K562 (cell line): Measurements from ENCODE around the gene PGPEP1. TPM values are rescaled to one million over a fixed set of nuclear protein-coding genes. Genes with fewer than 3 reads are reported as not detected.

Source experiments
- ATAC-seq: fragments of 200-7000 bp; cut with Tn5 transposase; 3 replicates; pipeline ENCODE4 v1.9.1; 2020; ENCODE audit warnings: moderate library complexity
- BruUV-seq: library from RNA; stranded (reverse); fragments of 400-500 nt; replicated peaks from 2 replicates; lab custom pipeline; 2021; lab: Mats Ljungman, UMichigan
- CTCF ChIA-PET: fragments of 300-600 bp; formaldehyde crosslinking; extraction: SDS; loops from one replicate; lab custom pipeline; 2021; ENCODE audit warnings: low intra/inter-chr PET ratio; lab: Yijun Ruan, JAX
- POLR2A ChIA-PET: fragments of 300-600, 350-650 bp; sonication (Branson Sonifier 250); formaldehyde crosslinking; extraction: SDS; loops from one replicate; lab custom pipeline; 2021; ENCODE audit warnings: antibody characterized with exemption, inconsistent platforms; lab: Yijun Ruan, JAX
- DNase-seq, 4 experiments: peaks; one replicate each; pipeline versions ENCODE4 v3.0.0 to v3.0.0-alpha.2; 2011 to 2018; ENCODE audit warnings: low spot score in 3 of 4, mixed read lengths in 3 of 4; ENCODE audit errors: extremely low read depth in 1 of 4
- FAIRE-seq: peaks from 2 replicates; lab custom pipeline; 2011; peaks lifted over from hg19 to GRCh38; lab: Jason Lieb, UNC
- H2AFZ ChIP-seq: 2 replicates; pipeline ENCODE4 v1.6.0; 2011; ENCODE audit warnings: low read depth, low read length, control low read depth, inconsistent platforms
- H3K27ac ChIP-seq: fragments of 200-600 bp; 3 replicates; pipeline ENCODE4 v1.8.0; 2011; ENCODE audit warnings: low read depth, mild to moderate bottlenecking, control low read depth, inconsistent platforms, low read length, moderate library complexity, mixed read lengths; ENCODE audit errors: extremely low read depth
- H3K27me3 ChIP-seq, 2 experiments: fragments of 300-600 bp in 1 of 2; 2 replicates in 1 of 2; 3 replicates in 1 of 2; pipeline versions ENCODE4 v1.6.0 to v1.8.0; 2011; ENCODE audit warnings: inconsistent platforms in 2 of 2, low read length in 2 of 2, mild to moderate bottlenecking in 1 of 2, mixed read lengths in 1 of 2, moderate library complexity in 1 of 2; ENCODE audit not compliant: control insufficient read depth in 2 of 2, insufficient read depth in 2 of 2
- H3K36me3 ChIP-seq: fragments of 300-600 bp; 3 replicates; pipeline ENCODE4 v1.8.0; 2011; ENCODE audit warnings: mild to moderate bottlenecking, low read length, inconsistent platforms; ENCODE audit not compliant: control insufficient read depth, insufficient read depth
- H3K4me1 ChIP-seq, 2 experiments: fragments of 200-600 bp in 1 of 2; replicated peaks in 1 of 2; 2 replicates in 1 of 2; 3 replicates in 1 of 2; pipeline versions ENCODE4 v1.5.1 to v1.8.0; 2011; ENCODE audit warnings: inconsistent platforms in 2 of 2, low read length in 2 of 2, mild to moderate bottlenecking in 1 of 2, mixed read lengths in 1 of 2, moderate library complexity in 1 of 2; ENCODE audit not compliant: control insufficient read depth in 2 of 2, insufficient read depth in 2 of 2
- H3K4me2 ChIP-seq: 2 replicates; pipeline ENCODE4 v1.6.1; 2011; ENCODE audit warnings: low read length, control low read depth, inconsistent platforms, mixed read lengths; ENCODE audit not compliant: insufficient read depth
- H3K4me3 ChIP-seq: fragments of 200-600 bp; sonication (generic), shearing (Covaris generic); 2 replicates; pipeline ENCODE4 v1.5.1; 2016; ENCODE audit warnings: control low read depth, inconsistent platforms
- H3K79me2 ChIP-seq: fragments of 200-600 bp; 3 replicates; pipeline ENCODE4 v1.8.0; 2011; ENCODE audit warnings: low read length, inconsistent platforms; ENCODE audit not compliant: control insufficient read depth, insufficient read depth
- H3K9ac ChIP-seq, 2 experiments: 2 replicates each; pipeline versions ENCODE4 v1.6.0 to v1.6.1; 2011; ENCODE audit warnings: low read depth in 2 of 2, low read length in 2 of 2, control low read depth in 1 of 2, inconsistent platforms in 1 of 2, mild to moderate bottlenecking in 1 of 2, mixed read lengths in 1 of 2; ENCODE audit not compliant: insufficient read depth in 1 of 2
- H3K9me1 ChIP-seq: one replicate; pipeline ENCODE4 v1.6.0; 2011; ENCODE audit warnings: inconsistent platforms, mild to moderate bottlenecking, low read length, moderate library complexity; ENCODE audit not compliant: control insufficient read depth, insufficient read depth
- H3K9me3 ChIP-seq: replicated peaks from 2 replicates; pipeline ENCODE4 v1.5.1; 2011; ENCODE audit warnings: low read depth, low read length, inconsistent platforms; ENCODE audit not compliant: control insufficient read depth, insufficient read depth
- H4K20me1 ChIP-seq: replicated peaks from 2 replicates; pipeline ENCODE4 v1.6.1; 2011; ENCODE audit warnings: low read length, inconsistent platforms, mixed read lengths; ENCODE audit not compliant: control insufficient read depth, insufficient read depth
- ZKSCAN8 ChIP-seq: fragments of 200-800 bp; sonication (Bioruptor generic); IDR thresholded peaks from 2 replicates; pipeline ENCODE4 v1.6.1; 2016; ENCODE audit warnings: missing genetic modification characterization, missing compliant biosample characterization
- ZNF175 ChIP-seq: fragments of 200-800 bp; sonication (Bioruptor generic); IDR thresholded peaks from 2 replicates; pipeline ENCODE4 v1.6.1; 2016; ENCODE audit warnings: low read depth, mild to moderate bottlenecking, missing genetic modification characterization, missing compliant biosample characterization
- ZNF512 ChIP-seq: IDR thresholded peaks from 2 replicates; pipeline ENCODE4 v1.6.1; 2016; ENCODE audit warnings: missing genetic modification characterization, missing compliant biosample characterization
- ZNF717 ChIP-seq: fragments of 250-450 bp; sonication (Bioruptor Pico); IDR thresholded peaks from 2 replicates; pipeline ENCODE4 v1.5.0; 2021
- WGBS: fragments of 100-300 bp; shearing (Covaris generic); methylation state at CpG from one replicate; pipeline ENCODE4 v1.1.6; 2016; ENCODE audit warnings: low coverage, mixed read lengths; ENCODE audit not compliant: insufficient coverage; ENCODE audit errors: missing lambda C conversion rate; 5-methylcytosine and 5-hydroxymethylcytosine counted together
- in situ Hi-C: fragments of 300-500 bp; cut with MboI; formaldehyde crosslinking; loops from 4 replicates; pipeline ENCODE4 v1.15.0; 2018; ENCODE audit warnings: inconsistent platforms, mixed read lengths
- intact Hi-C: fragments of 100-400 bp; cut with micrococcal nuclease; formaldehyde crosslinking; loops from 2 replicates; pipeline ENCODE4 v1.14.2; 2022
- polyA plus RNA-seq, 8 experiments: library from polyadenylated mRNA; depleted of rRNA in 4 of 8; stranded (reverse) in 5 of 8; unstranded in 3 of 8; fragments of >200 nt; fragmentation: Nextera tagmentation in 2 of 8; fragmentation: Illumina TruSeq in 1 of 8; extraction: Ambion mirVana in 2 of 8; extraction: Trizol in 1 of 8; gene quantifications; 2 replicates each; pipeline versions ENCODE4 v1.2.1 to v1.2.3, GENCODE V29; 2011 to 2014; ENCODE audit warnings: inconsistent platforms in 1 of 8, missing spikeins in 1 of 8
- total RNA-seq, 7 experiments: library from RNA; depleted of rRNA in 6 of 7; stranded (reverse); fragments of >200 nt in 6 of 7; fragmentation: Illumina TruSeq in 2 of 7; extraction: Trizol in 2 of 7; gene quantifications; 2 replicates each; pipeline versions ENCODE4 v1.2.1 to v1.2.3, GENCODE V29; 2011 to 2021; ENCODE audit warnings: low replicate concordance in 1 of 7

PGPEP1 gene
- total and polyA plus RNA-seq, 9 of the 15 experiments (the other 6 are each of a cell fraction or from before 2014, with no cell fraction given), result 10.0 to 69.6 (median 33.5) TPM

GRCh38 chr19:18363787-18364186, 23.4 kb downstream of the PGPEP1 start:
- no peak overlapping the region for H2AFZ ChIP-seq
- no peaks in the 10 kb centered on the region for H3K9me3 ChIP-seq
- H3K79me2 ChIP-seq, result peaks cover 10% of the 10 kb centered on the region; the same call in 2 of the 3 replicates
- no TSS peak for BruUV-seq
- H3K27me3 ChIP-seq, result no peaks in the 10 kb centered on the region
- ATAC-seq (no peak), DNase-seq (no peak), FAIRE-seq (no peak)
- H3K4me2 ChIP-seq, result no peak overlapping the region
- ChIA-PET CTCF (no interaction called here), POLR2A (interaction anchor here (0.7 to 13.9 kb wide), 5 partner anchors 9 to 144 kb away, joined by 3 to 207 read pairs (median 4); partner anchors contain the start of gene GDF15)
- H3K36me3 ChIP-seq, result peaks cover 71% of the 10 kb centered on the region; the same call in 2 of the 3 replicates
- peak overlapping the region; percentile 84 to 86; a peak in 3 of 4 replicates for H3K9ac ChIP-seq
- no peaks in the 10 kb centered on the region for H4K20me1 ChIP-seq
- intact Hi-C loops (loop anchor here (2.0 kb wide), 1 partner anchor 23 kb away; the partner anchor contains the start of gene GDF15), in situ Hi-C loops (no loop called here)
- WGBS, result 71% methylated on average over 6 of the region's 6 CpGs
- no peak overlapping the region for H3K4me3 ChIP-seq
- H3K27ac ChIP-seq, result peak overlapping the region; percentile 99; the same call in 2 of the 3 replicates
- no peaks in the 10 kb centered on the region for H3K9me1 ChIP-seq
- peaks cover 43 to 47% of the 10 kb centered on the region in 2 experiments for H3K4me1 ChIP-seq
- TF ChIP-seq ZNF717 (CRISPR knock-in tag) (no peak), ZKSCAN8 (peak; percentile 51; the same call in 1 of the 2 replicates), ZNF512 (tag) (peak; percentile 35; the same call in 1 of the 2 replicates), ZNF175 (CRISPR knock-in tag) (peak; percentile 52; the same call in 1 of the 2 replicates)
